Calu3 (cell line): ENCODE measurements around the gene DERL3. TPM values are rescaled to one million over a fixed set of nuclear protein-coding genes. Genes with fewer than 3 reads are reported as not detected.

Experiments
- BruUV-seq: library from RNA; stranded (reverse); fragments of 400-500 nt; replicated peaks from 2 replicates; lab custom pipeline; 2021; lab: Mats Ljungman, UMichigan
- CTCF ChIA-PET: fragments of 300-600 bp; sonication (Branson Sonifier 250); formaldehyde crosslinking; loops from one replicate; lab custom pipeline; 2022; ENCODE audit warnings: antibody characterized with exemption; lab: Charles Lee
- DNase-seq: peaks from one replicate; pipeline ENCODE4 v3.0.0; 2022
- H3K27ac Mint-ChIP-seq: one replicate; pipeline ENCODE4 v1.8.0; 2022; ENCODE audit warnings: mixed read lengths; ENCODE audit not compliant: unreplicated experiment
- H3K27me3 Mint-ChIP-seq: one replicate; pipeline ENCODE4 v1.8.0; 2022; ENCODE audit warnings: mixed read lengths; ENCODE audit not compliant: unreplicated experiment
- H3K36me3 Mint-ChIP-seq: one replicate; pipeline ENCODE4 v1.8.0; 2022; ENCODE audit warnings: mild to moderate bottlenecking, moderate library complexity, mixed read lengths; ENCODE audit not compliant: insufficient read depth, unreplicated experiment
- H3K4me1 Mint-ChIP-seq: one replicate; pipeline ENCODE4 v1.8.0; 2022; ENCODE audit warnings: mild to moderate bottlenecking, low read depth, mixed read lengths; ENCODE audit not compliant: unreplicated experiment
- H3K4me3 Mint-ChIP-seq: one replicate; pipeline ENCODE4 v1.8.0; 2022; ENCODE audit warnings: mild to moderate bottlenecking, low read depth, moderate library complexity, mixed read lengths; ENCODE audit not compliant: unreplicated experiment
- H3K9me3 Mint-ChIP-seq: one replicate; pipeline ENCODE4 v1.8.0; 2022; ENCODE audit warnings: low read depth, mixed read lengths; ENCODE audit not compliant: unreplicated experiment
- intact Hi-C: fragments of 100-400 bp; cut with micrococcal nuclease; formaldehyde crosslinking; loops from one replicate; pipeline ENCODE4 v1.10.0; 2022; ENCODE audit not compliant: unreplicated experiment
- total RNA-seq: library from RNA; stranded (reverse); gene quantifications from 2 replicates; pipeline ENCODE4 v1.2.3, GENCODE V29; 2022
- TF ChIP-seq, protein P1 (sequence below): fragments of 200-600 bp; IDR thresholded peaks from one replicate; pipeline ENCODE4 v1.8.0; 2022; ENCODE audit warnings: antibody characterized with exemption; ENCODE audit not compliant: unreplicated experiment

The DERL3 gene
- total RNA-seq, 1 experiment from 2014 or later: 3.7 TPM

DNA sequence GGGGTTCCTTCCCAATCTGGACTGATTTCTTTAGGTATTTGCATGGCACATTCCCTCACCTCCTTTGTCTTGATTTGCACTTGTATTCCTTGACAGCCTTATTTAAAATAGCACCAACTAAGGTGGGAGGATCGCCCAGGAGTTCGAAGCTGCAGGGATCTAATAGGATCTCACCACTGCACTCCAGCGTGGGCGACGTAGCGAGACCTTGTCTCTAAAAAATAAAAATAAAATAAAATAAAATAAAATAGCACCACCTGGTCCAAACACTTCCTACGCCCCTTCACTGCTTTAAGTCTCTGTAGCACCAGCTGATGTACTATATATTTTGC lies 19.6 kb upstream of the DERL3 start:
- no TSS peak for BruUV-seq
- DNase-seq: no peak
- Mint-ChIP-seq H3K4me1 (peaks cover 21% of the 10 kb centered on the region), H3K27ac (peak overlapping the region; percentile 74), H3K36me3 (peaks cover 22% of the 10 kb centered on the region), H3K4me3 (peak overlapping the region; percentile 95), H3K27me3 (no peaks in the 10 kb centered on the region), H3K9me3 (no peaks in the 10 kb centered on the region)
- CTCF ChIA-PET: interaction anchor here (0.7 to 2.3 kb wide), 3 partner anchors 9 to 260 kb away, joined by 7 to 18 read pairs (median 7); no protein-coding TSS in a partner anchor
- intact Hi-C loops: no loop called here
- TF ChIP-seq, protein P1, sequence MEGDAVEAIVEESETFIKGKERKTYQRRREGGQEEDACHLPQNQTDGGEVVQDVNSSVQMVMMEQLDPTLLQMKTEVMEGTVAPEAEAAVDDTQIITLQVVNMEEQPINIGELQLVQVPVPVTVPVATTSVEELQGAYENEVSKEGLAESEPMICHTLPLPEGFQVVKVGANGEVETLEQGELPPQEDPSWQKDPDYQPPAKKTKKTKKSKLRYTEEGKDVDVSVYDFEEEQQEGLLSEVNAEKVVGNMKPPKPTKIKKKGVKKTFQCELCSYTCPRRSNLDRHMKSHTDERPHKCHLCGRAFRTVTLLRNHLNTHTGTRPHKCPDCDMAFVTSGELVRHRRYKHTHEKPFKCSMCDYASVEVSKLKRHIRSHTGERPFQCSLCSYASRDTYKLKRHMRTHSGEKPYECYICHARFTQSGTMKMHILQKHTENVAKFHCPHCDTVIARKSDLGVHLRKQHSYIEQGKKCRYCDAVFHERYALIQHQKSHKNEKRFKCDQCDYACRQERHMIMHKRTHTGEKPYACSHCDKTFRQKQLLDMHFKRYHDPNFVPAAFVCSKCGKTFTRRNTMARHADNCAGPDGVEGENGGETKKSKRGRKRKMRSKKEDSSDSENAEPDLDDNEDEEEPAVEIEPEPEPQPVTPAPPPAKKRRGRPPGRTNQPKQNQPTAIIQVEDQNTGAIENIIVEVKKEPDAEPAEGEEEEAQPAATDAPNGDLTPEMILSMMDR: no peak

DNA sequence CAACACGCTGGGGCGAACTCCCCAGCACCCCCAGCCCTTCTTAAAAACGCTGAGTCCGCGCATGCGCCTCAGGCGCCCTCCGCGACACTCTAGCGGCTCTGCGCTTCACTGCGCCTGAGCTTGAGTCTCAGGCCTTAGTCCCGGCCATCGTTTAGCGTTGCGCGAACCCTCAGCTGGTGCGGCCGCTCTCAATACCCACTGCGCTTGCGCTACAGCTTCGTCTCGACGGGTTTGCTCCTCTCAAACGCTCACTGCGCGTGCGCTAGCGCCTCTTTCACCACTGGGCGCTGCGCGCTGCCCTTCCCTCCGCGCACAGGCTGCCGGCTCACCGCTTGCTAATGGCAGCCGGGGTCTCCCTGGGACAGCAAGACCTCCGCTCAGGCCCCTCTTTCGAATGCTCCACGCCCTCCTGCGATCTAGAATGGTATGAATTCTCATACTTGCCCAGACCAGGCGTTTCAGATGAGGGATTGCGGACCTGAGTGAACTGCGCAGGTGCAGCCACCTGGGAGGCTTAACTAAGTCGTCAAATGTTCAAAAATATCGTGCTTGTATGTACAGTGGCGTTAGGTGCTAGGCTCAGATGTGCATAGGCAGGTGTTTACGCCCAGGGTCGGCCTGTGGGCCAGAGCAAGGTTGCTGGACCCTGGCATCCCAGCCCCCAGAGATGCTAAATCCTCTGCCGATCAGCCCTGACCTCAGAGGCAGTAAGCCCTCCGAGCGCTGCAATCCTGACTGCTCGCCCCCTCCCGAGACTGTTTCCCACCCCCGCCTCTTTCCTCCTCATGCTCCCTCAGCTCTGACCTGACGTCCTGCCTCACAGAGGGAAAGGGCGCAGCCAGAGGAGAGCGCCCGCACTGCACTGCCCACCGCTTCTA lies 19.0 kb upstream of the DERL3 start, which contains the start of gene SLC2A11:
Gene SLC2A11, plus strand, starts transcription at position 270 of the 878 bp plus-strand sequence. Its CDS starts 125 bp downstream, at position 395.
- TF ChIP-seq, protein P1: peak; percentile 10
- intact Hi-C loops: no loop called here
- Mint-ChIP-seq H3K4me1 (peaks cover 21% of the 10 kb centered on the region), H3K9me3 (no peaks in the 10 kb centered on the region), H3K27me3 (no peaks in the 10 kb centered on the region), H3K27ac (peak within 1 kb of the TSS; percentile 74), H3K4me3 (peak within 1 kb of the TSS; percentile 95), H3K36me3 (peaks cover 22% of the 10 kb centered on the region)
- CTCF ChIA-PET: interaction anchor here (0.5 to 2.3 kb wide), 22 partner anchors 8 to 1590 kb away, joined by 3 to 18 read pairs (median 4); partner anchors contain the start of genes CHCHD10 and MIF
- peak; percentile 94 for DNase-seq
- BruUV-seq: TSS peak; percentile 47

DNA sequence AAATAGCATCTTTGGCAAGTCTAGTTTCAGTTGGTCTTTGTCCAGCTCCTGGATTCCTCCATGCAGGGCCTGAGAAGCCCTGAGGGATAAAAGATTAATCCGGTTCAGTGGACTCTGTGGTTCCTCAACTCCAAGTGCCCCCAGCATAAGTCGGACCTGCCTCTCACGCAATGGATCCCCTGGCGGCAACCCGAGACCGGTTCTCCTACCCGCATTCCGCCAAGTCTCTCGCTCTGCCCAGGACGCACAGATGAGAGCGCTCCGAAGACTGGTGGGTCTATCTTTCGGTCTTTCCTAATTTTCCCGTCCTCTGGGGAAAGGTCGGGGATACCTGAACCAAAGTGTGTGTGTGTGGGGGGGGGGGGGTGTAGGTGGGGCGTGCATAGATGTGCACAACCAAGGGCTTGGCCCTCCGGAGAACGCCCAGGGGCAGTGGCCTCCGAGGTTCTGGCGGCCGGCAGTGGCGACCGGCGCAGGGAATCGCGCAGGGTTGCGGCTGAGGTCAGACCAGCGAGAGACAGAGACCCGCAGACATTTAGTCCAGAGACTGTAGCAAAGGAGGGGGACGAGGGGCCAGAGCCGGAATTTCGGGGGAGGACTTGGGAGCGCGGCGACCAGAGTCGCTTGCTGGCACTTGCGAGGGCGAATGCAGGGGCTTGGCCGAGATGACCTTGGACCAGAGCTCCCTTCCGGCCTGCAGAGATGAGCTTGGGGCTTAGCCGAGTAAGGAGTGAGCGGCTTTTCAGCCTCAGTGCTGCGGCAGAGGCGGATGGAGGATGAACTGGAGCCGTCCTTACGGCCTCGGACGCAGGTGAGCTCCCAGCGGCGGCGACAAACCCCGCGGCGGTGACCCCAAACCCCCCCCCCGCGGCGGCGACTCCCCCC lies 18.2 kb upstream of the DERL3 start:
- peak; percentile 53 for DNase-seq
- BruUV-seq: no TSS peak
- Mint-ChIP-seq H3K27ac (peak overlapping the region; percentile 74), H3K9me3 (no peaks in the 10 kb centered on the region), H3K4me3 (peak overlapping the region; percentile 95), H3K36me3 (peaks cover 22% of the 10 kb centered on the region), H3K4me1 (peaks cover 21% of the 10 kb centered on the region), H3K27me3 (no peaks in the 10 kb centered on the region)
- intact Hi-C loops: no loop called here
- TF ChIP-seq, protein P1: no peak
- CTCF ChIA-PET: interaction anchor here (0.5 to 2.3 kb wide), 21 partner anchors 7 to 1591 kb away, joined by 3 to 18 read pairs (median 4); partner anchors contain the start of genes CHCHD10 and MIF

DNA sequence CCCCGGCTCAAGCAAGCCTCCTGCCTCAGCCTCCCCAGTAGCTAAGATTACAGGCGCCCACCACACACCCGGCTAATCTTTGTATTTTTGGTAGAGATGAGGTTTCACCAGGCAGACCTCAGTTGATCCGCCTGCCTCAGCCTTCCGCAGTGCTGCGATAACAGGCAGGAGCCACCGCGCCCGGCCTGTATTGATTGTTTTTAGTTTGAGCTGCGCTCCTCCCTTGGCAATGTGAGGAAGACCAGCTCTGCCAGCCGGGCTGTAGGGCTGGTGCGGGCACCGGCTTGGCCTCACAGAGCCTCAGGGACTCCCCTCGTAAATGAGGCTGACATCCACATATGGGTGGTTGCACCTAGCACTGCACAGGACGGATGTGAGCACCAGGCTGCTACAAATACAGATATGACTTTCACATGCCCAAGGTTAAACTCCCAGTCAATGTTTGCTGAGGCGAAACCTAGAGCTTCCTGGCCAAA lies 11.4 kb upstream of the DERL3 start:
- Mint-ChIP-seq H3K36me3 (peaks cover 8% of the 10 kb centered on the region), H3K4me3 (peak overlapping the region; percentile 70), H3K27me3 (peaks cover 3% of the 10 kb centered on the region), H3K4me1 (no peaks in the 10 kb centered on the region), H3K9me3 (no peaks in the 10 kb centered on the region), H3K27ac (no peak overlapping the region)
- DNase-seq: peak; percentile 59
- BruUV-seq: no TSS peak
- intact Hi-C loops: no loop called here
- CTCF ChIA-PET: interaction anchor here (0.6 to 1.9 kb wide), 13 partner anchors 8 to 134 kb away, joined by 3 to 20 read pairs (median 4); partner anchors contain the start of genes CHCHD10, MIF and SLC2A11
- TF ChIP-seq, protein P1: no peak
